ENCODE measurements around the gene NCOA7. TPM values are rescaled to one million over a fixed set of nuclear protein-coding genes. Genes with fewer than 3 reads are reported as not detected.
A peak's percentile ranks its signal among the peaks of the same experiment; 100 is the strongest.

Gene NCOA7
- total and polyA plus RNA-seq, 10 of the 15 experiments (the other 5 are each of a cell fraction or from before 2014, with no cell fraction given), result 18.9 to 50.3 (median 34.2) TPM

GRCh38 chr6:125789576-125790357 lies 993 bp upstream of the NCOA7 start:
- Histone ChIP-seq H3K4me1 (ENCODE audit: control insufficient read depth, insufficient read depth, low read length) (peaks cover 21% of the 10 kb centered on the region), H3K79me2 (ENCODE audit: control insufficient read depth, insufficient read depth, low read length) (peaks cover 45% of the 10 kb centered on the region), H3K27me3 (replicated peaks in 1 of 2; ENCODE audit: control insufficient read depth in 2 of 2, insufficient read depth in 2 of 2, low read length in 1 of 2) (no peaks in the 10 kb centered on the region), H4K20me1 (ENCODE audit: control insufficient read depth, insufficient read depth) (no peaks in the 10 kb centered on the region), H3K4me3 (peak overlapping the region; percentile 91), H2AFZ (ENCODE audit: control insufficient read depth, low read depth, low read length) (peak overlapping the region; percentile 46), H3K36me3 (ENCODE audit: control insufficient read depth in 2 of 2, insufficient read depth in 2 of 2, low read length in 1 of 2) (no peaks in the 10 kb centered on the region), H3K4me2 (ENCODE audit: control insufficient read depth, insufficient read depth) (peak overlapping the region; percentile 100), H3K27ac (ENCODE audit: control insufficient read depth, insufficient read depth) (peak overlapping the region; percentile 91), H3K9ac (ENCODE audit: control insufficient read depth, insufficient read depth, low read length) (peak overlapping the region; percentile 88), H3K9me3 (replicated peaks; ENCODE audit: control insufficient read depth, insufficient read depth, low read length) (no peaks in the 10 kb centered on the region)
- CTCF ChIA-PET, result interaction anchor here (0.7 to 23.8 kb wide), 29 partner anchors 9 to 204 kb away, joined by 3 to 505 read pairs (median 4); partner anchors contain the start of genes HINT3 and TRMT11
- in situ Hi-C loops (cut with MboI), result loop anchor here (5.0 to 25.0 kb wide), 2 partner anchors 168 to 1498 kb away; partner anchors contain the start of gene HINT3
- intact Hi-C loops (cut with micrococcal nuclease; ENCODE audit: unreplicated experiment), result loop anchor here (1.0 to 5.0 kb wide), 4 partner anchors 9 to 167 kb away; partner anchors contain the start of gene HINT3
- FAIRE-seq (no peak), ATAC-seq (peak; percentile 39), DNase-seq (ENCODE audit: low read depth, low spot score) (no peak)
- SMC1A ChIA-PET (ENCODE audit: uncharacterized antibody, unreplicated experiment), result interaction anchor here (0.6 to 12.8 kb wide), 24 partner anchors 9 to 1245 kb away, joined by 3 to 325 read pairs (median 7); partner anchors contain the start of genes HINT3 and TRMT11
- POLR2A ChIA-PET, result interaction anchor here (0.6 to 5.8 kb wide), 19 partner anchors 8 to 198 kb away, joined by 3 to 79 read pairs (median 4); partner anchors contain the start of genes HINT3 and TRMT11
- WGBS (ENCODE audit: insufficient coverage, insufficient replicate concordance, low lambda C conversion rate, missing lambda C conversion rate), result 6% methylated on average over 19 of the region's 19 CpGs
- RAD21 ChIA-PET (ENCODE audit: unreplicated experiment), result interaction anchor here (0.8 to 11.2 kb wide), 26 partner anchors 9 to 479 kb away, joined by 3 to 185 read pairs (median 5); partner anchors contain the start of genes HINT3 and TRMT11
- BruUV-seq (replicated peaks), result no TSS peak
- TF ChIP-seq POLR2AphosphoS5 (IDR thresholded peaks at IDR 0.05; ENCODE audit: low read length), result peak; percentile 28
- no peak for TF ChIP-seq EP300 (IDR thresholded peaks at IDR 0.05; ENCODE audit: borderline replicate concordance in 1 of 2, control insufficient read depth in 1 of 2, low read depth in 2 of 2, low read length in 2 of 2)
- 0 out of 2 replicates have a peak, but pooled peaks have one; percentile 21 for TF ChIP-seq NBN (IDR thresholded peaks at IDR 0.05)
- 0 out of 2 replicates have a peak, but pooled peaks have one; percentile 28 for TF ChIP-seq BACH1 (IDR thresholded peaks at IDR 0.05; ENCODE audit: borderline replicate concordance)
- no peak for TF ChIP-seq GATAD2B (conservative IDR thresholded peaks at IDR 0.05; ENCODE audit: low read depth)
- TF ChIP-seq CBX5 (IDR thresholded peaks at IDR 0.05; ENCODE audit: low read depth), result 0 out of 2 replicates have a peak, but pooled peaks have one; percentile 16
- no peak for TF ChIP-seq E4F1 (IDR thresholded peaks at IDR 0.05; ENCODE audit: borderline replicate concordance, partially characterized antibody)
- peak; percentile 34; the same call in 1 of the 2 replicates for TF ChIP-seq SIN3A (IDR thresholded peaks at IDR 0.05; ENCODE audit: low read depth, low read length)
- TF ChIP-seq, protein P1, sequence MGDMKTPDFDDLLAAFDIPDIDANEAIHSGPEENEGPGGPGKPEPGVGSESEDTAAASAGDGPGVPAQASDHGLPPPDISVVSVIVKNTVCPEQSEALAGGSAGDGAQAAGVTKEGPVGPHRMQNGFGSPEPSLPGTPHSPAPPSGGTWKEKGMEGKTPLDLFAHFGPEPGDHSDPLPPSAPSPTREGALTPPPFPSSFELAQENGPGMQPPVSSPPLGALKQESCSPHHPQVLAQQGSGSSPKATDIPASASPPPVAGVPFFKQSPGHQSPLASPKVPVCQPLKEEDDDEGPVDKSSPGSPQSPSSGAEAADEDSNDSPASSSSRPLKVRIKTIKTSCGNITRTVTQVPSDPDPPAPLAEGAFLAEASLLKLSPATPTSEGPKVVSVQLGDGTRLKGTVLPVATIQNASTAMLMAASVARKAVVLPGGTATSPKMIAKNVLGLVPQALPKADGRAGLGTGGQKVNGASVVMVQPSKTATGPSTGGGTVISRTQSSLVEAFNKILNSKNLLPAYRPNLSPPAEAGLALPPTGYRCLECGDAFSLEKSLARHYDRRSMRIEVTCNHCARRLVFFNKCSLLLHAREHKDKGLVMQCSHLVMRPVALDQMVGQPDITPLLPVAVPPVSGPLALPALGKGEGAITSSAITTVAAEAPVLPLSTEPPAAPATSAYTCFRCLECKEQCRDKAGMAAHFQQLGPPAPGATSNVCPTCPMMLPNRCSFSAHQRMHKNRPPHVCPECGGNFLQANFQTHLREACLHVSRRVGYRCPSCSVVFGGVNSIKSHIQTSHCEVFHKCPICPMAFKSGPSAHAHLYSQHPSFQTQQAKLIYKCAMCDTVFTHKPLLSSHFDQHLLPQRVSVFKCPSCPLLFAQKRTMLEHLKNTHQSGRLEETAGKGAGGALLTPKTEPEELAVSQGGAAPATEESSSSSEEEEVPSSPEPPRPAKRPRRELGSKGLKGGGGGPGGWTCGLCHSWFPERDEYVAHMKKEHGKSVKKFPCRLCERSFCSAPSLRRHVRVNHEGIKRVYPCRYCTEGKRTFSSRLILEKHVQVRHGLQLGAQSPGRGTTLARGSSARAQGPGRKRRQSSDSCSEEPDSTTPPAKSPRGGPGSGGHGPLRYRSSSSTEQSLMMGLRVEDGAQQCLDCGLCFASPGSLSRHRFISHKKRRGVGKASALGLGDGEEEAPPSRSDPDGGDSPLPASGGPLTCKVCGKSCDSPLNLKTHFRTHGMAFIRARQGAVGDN (IDR thresholded peaks at IDR 0.05), result peak; percentile 13; the same call in 1 of the 2 replicates
- TF ChIP-seq, protein P2, sequence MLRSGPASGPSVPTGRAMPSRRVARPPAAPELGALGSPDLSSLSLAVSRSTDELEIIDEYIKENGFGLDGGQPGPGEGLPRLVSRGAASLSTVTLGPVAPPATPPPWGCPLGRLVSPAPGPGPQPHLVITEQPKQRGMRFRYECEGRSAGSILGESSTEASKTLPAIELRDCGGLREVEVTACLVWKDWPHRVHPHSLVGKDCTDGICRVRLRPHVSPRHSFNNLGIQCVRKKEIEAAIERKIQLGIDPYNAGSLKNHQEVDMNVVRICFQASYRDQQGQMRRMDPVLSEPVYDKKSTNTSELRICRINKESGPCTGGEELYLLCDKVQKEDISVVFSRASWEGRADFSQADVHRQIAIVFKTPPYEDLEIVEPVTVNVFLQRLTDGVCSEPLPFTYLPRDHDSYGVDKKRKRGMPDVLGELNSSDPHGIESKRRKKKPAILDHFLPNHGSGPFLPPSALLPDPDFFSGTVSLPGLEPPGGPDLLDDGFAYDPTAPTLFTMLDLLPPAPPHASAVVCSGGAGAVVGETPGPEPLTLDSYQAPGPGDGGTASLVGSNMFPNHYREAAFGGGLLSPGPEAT (IDR thresholded peaks at IDR 0.05; ENCODE audit: low read depth), result 0 out of 2 replicates have a peak, but pooled peaks have one; percentile 26
- TF ChIP-seq, protein P3, sequence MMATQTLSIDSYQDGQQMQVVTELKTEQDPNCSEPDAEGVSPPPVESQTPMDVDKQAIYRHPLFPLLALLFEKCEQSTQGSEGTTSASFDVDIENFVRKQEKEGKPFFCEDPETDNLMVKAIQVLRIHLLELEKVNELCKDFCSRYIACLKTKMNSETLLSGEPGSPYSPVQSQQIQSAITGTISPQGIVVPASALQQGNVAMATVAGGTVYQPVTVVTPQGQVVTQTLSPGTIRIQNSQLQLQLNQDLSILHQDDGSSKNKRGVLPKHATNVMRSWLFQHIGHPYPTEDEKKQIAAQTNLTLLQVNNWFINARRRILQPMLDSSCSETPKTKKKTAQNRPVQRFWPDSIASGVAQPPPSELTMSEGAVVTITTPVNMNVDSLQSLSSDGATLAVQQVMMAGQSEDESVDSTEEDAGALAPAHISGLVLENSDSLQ (IDR thresholded peaks at IDR 0.05), result no peak

Measured in GM12878 (cell line).